HG02840 (cell line): Measurements from ENCODE around the gene DPEP1.
"Not testable (repeated sequence)": the region's sequence is repeated elsewhere in the genome, so short reads cannot be mapped to it uniquely, and the experiment has no call there.

Experiments
- ATAC-seq: cut with Tn5 transposase; IDR thresholded peaks from one replicate; pipeline ENCODE4 v1.9.1; 2021; ENCODE audit warnings: mild to moderate bottlenecking, moderate library complexity, moderate number of reproducible peaks; ENCODE audit not compliant: unreplicated experiment, low FRiP score

Gene DPEP1

GRCh38 chr16:89576153-89577054 lies 37.0 kb upstream of the DPEP1 start:
- no peak for ATAC-seq

- ATAC-seq, result no peak
Measured at GRCh38 chr16:89577055-89577759, 36.2 kb upstream of the DPEP1 start.

- no peak for ATAC-seq
Measured at GRCh38 chr16:89579351-89579750, 34.1 kb upstream of the DPEP1 start.

- no peak for ATAC-seq
Measured at GRCh38 chr16:89581045-89581695, 32.3 kb upstream of the DPEP1 start.

GRCh38 chr16:89581861-89582563 lies 31.4 kb upstream of the DPEP1 start:
- no peak for ATAC-seq

GRCh38 chr16:89582614-89583196 lies 30.7 kb upstream of the DPEP1 start:
- no peak for ATAC-seq

GRCh38 chr16:89583197-89583894 lies 30.1 kb upstream of the DPEP1 start:
- ATAC-seq, result no peak

GRCh38 chr16:89583895-89584644 lies 29.4 kb upstream of the DPEP1 start:
- no peak for ATAC-seq

- no peak for ATAC-seq
Measured at GRCh38 chr16:89584768-89585549, 28.5 kb upstream of the DPEP1 start.

- no peak for ATAC-seq
Measured at GRCh38 chr16:89586218-89586617, 27.2 kb upstream of the DPEP1 start.

- ATAC-seq, result no peak
Measured at GRCh38 chr16:89586853-89587252, 26.6 kb upstream of the DPEP1 start.

GRCh38 chr16:89587676-89588075 lies 25.8 kb upstream of the DPEP1 start:
- ATAC-seq, result not testable (repeated sequence)

- no peak for ATAC-seq
Measured at GRCh38 chr16:89588413-89589109, 24.9 kb upstream of the DPEP1 start.

GRCh38 chr16:89589241-89589926 lies 24.1 kb upstream of the DPEP1 start:
- ATAC-seq, result no peak

- ATAC-seq, result no peak
Measured at GRCh38 chr16:89593841-89594240, 19.6 kb upstream of the DPEP1 start.

GRCh38 chr16:89595330-89596060 lies 17.9 kb upstream of the DPEP1 start:
- ATAC-seq, result no peak
